TTC549 (cell line): Measurements from ENCODE around the gene REM1.
"Not testable (repeated sequence)": the region's sequence is repeated elsewhere in the genome, so short reads cannot be mapped to it uniquely, and the experiment has no call there.

Experiments used
- FAIRE-seq: peaks from 2 replicates; lab custom pipeline; 2012; peaks lifted over from hg19 to GRCh38; lab: Jason Lieb, UNC

Gene REM1, protein sequence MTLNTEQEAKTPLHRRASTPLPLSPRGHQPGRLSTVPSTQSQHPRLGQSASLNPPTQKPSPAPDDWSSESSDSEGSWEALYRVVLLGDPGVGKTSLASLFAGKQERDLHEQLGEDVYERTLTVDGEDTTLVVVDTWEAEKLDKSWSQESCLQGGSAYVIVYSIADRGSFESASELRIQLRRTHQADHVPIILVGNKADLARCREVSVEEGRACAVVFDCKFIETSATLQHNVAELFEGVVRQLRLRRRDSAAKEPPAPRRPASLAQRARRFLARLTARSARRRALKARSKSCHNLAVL

DNA sequence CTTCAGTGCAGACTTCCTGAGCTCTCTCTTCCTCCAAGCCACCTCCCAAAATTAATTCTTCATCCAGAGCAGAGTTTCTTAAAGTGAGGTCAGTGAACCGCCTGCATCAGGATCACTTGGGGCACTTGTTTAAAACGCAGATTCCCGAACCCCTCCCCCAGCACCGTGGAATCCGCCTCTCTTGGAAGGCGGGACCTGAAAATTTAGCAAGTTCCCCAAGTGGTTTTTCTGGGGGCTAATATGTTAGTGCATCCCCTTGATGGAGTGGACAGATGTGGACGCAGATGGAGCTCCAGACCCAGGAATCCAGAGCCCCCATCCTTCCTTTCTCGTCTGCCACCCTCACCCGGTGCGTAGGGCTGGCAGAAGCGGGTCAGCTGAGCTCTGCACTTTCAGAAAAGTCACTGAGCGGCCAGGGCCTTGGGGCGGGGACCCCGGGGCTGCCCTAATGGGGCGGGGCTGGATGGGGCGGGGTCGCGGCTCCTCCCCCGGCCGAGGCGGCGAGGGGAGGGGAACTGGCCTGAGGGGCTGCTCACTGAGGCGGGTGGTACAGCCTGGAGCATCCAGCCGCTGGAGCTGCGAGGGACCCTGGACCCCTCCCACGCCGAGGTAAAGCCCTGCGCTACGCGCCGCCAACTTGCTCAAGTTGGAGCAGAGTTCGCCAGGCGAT lies at the start of gene REM1, which contains the start of gene DEFB124:
Gene REM1, plus strand, starts transcription at position 531 of the 670 bp plus-strand sequence. CDS start 1,158 bp downstream, outside the sequence.
Gene DEFB124, minus strand, starts transcription at position 370 of the 670 bp plus-strand sequence. CDS start 2,114 bp downstream, outside the sequence.
- no peak for FAIRE-seq

DNA sequence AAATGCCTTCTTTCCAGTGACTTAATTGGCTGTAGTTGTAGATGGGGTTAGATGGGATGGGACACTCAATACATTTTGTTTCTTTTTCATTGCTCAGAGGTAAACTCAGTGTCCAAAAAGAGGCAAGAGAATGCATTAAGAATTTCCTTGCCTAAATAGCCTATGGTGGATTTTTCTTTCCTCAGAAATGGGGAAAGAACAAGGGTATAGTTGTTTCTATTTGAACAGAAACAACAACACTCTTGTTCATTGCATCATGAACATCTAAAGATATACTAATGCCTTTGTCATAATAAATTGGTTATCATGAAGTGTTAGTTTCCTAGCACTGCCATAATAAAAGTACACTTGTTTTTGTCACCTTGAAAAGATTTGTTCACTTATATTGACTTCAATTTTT lies 49.3 kb upstream of the REM1 start:
- FAIRE-seq, result no peak

DNA sequence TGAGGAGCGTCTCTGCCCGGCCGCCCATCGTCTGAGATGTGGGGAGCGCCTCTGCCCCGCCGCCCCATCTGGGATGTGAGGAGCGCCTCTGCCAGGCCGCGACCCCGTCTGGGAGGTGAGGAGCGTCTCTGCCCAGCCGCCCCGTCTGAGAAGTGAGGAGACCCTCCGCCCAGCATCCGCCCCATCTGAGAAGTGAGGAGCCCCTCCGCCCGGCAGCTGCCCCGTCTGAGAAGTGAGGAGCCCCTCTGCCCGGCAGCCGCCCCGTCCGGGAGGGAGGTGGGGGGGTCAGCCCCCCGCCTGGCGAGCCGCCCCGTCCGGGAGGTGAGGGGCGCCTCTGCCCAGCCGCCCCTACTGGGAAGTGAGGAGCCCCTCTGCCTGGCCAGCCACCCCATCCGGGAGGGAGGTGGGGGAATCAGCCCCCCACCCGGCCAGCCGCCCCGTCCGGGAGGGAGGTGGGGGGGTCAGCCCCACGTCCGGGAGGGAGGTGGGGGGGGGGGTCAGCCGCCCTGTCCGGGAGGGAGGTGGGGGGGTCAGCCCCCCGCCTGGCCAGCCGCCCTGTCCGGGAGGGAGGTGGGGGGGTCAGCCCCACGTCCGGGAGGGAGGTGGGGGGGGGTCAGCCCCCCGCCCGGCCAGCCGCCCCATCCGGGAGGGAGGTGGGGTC lies 48.1 kb upstream of the REM1 start:
- FAIRE-seq, result not testable (repeated sequence)

DNA sequence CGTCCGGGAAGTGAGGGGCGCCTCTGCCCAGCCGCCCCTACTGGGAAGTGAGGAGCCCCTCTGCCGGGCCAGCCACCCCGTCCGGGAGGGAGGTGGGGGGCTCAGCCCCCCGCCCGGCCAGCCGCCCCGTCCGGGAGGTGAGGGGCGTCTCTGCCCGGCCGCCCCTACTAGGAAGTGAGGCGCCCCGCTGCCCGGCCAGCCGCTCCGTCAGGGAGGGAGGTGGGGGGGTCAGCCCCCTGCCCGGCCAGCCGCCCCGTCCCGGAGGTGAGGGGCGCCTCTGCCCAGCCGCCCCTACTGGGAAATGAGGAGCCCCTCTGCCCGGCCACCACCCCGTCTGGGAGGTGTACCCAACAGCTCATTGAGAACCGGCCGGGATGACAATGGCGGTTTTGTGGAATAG lies 47.5 kb upstream of the REM1 start:
- FAIRE-seq, result not testable (repeated sequence)

DNA sequence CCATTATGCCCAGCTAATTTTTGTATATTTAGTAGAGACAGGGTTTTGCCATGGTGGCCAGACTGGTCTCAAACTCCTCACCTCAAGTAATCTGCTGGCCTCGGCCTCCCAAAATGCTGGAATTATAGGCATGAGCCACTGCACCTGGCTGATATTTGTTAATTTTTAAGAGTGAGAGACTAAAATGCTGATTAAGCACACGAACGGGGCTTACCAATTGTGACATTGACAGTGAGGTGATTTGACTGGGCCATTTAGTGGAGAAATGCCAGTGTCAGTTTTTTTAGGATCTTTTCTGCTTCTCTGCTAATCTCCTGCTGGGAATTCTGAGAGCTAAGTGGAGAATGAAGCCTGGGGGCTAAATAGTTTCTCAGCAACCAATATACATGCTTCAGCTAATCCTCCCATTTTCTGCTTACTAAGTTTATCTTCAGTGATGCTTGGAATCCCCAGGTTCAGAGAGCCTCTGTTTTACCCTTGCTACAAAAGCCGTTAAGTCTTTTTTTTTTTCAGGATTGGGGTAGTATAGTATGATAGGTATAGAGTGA lies 44.4 kb upstream of the REM1 start:
- FAIRE-seq, result no peak

DNA sequence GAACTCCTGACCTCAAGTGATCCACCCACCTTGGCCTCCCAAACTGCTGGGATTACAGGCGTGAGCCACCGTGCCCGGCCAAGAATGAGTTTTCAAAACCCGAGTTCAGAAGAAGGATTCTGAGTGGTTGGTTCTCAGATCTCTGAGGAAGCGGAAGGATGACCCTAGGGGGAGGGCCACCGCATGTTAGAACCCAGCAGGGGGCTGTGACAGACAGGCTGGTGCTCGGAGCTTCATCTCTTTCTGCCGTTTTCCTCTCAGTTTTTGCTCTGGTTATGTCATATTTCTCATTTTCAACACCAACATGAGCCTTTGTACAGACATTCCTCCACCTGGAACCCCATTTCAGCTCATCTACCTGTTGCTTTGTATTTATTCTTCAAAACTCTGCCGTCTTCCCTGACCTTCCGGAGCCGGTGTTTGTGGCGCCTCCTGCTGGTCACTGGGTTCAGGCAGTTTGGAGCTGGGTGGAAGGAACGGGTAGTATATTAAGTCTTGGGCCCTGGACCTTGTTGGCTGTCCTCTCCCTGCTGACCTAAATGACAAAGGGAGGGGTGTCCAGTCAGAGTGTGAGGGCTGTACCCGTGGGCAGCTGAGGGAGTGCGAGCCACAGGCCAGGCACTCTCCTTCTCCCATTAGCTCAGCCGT lies 35.0 kb upstream of the REM1 start, which contains the start of gene DEFB123:
Gene DEFB123, plus strand, starts transcription at position 621 of the 648 bp plus-strand sequence. CDS start 67 bp downstream, outside the sequence.
- FAIRE-seq, result no peak

DNA sequence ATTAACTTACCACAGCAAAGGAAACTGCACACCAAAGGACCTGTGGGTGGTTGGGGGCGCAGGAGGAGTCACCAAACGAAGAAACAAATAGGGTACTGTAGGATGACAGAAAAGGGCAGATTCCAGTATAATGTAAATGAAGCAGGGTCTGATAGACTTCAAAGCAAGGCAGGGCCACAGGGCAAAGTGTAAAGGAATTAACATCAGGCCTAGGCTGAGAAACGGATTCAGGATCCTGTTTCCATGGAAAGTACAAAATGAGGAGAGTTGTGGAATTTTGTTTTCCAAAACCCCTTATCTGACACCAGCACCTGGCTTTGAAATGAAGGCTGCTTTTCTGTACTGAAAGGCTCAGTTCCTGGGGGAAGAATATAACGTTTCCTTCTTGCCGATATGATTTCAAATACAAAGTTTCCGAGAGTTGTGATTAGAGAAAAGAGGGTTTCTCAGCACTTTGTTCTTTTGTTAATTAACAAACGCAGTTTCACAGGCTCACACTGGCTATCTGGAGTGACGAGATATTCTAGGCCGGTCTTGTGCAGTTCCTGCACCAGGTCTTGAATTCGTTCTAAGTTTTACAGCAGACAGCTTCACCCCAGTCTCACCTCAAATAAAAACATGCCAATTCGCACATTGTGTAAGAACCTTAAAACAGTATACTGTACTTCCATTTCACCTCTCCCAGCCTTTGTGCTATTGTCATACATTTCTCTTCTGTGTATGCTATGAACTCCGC lies 28.8 kb upstream of the REM1 start:
- no peak for FAIRE-seq

DNA sequence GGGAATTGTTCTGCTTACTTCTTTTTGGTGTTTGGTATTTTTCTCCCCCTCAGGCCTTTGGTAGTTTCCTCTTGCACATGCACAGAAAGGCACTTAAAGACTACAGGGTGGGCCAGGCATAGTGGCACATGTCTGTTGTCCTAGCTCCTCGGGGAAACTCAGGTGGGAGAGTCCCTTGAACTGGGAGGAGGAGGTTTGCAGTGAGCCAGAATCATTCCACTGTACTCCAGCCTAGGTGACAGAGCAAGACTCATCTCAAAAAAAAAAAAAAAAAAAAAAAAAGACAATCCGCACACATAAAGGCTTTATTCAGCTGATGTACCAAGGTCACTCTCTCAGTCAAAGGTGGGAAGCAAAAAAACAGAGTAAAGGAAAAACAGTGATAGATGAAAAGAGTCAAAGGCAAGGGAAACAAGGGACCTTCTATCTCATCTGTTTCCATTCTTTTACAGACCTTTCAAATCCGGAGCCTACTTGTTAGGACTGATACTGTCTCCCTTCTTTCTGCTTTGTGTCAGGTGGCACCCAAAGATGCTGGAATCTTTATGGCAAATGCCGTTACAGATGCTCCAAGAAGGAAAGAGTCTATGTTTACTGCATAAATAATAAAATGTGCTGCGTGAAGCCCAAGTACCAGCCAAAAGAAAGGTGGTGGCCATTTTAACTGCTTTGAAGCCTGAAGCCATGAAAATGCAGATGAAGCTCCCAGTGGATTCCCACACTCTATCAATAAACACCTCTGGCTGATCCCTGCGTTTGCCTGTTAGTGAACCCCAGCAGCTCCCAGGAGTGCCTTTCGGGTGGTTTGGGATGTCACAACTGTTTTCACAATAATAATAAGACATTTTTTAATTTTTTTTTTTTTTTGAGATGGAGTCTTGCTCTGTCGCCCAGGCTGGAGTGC lies 25.3 kb upstream of the REM1 start:
- no peak for FAIRE-seq

DNA sequence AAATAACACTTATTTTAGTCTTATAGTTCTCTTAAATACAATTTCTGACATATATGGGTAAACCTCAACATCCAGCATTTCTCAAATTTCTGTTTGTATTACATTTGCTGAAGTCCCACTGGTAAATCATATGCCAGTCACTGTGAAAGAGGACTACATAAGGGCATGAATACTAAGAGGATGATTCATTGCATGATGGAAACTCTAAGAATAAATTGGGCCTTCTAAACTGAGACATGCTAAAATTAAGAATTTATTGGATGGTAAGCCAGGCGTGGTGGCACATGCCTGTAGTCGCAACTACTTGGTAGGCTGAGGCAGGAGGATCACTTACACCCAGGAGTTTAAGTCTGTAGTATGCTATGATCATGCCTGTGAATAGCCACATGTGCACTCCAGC lies 22.5 kb upstream of the REM1 start:
- no peak for FAIRE-seq

DNA sequence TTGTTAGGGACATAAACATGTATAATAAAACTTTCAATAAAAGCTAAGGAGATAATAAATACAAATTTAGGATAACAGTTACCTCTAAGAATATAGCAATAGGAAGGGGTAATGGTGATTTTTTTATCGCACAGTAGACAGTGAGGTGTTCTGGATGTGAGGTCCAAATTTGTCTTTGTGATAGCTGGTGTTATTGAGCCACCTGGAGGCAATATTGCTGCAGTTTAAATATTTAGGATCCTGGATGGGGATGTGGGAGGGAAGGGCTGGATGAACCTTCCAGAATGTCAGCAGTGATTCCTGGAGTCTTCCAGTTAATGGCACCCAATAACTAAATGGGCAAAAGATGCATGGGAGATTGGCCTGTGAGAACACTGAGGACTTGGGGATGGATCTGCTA lies 20.7 kb upstream of the REM1 start:
- no peak for FAIRE-seq

DNA sequence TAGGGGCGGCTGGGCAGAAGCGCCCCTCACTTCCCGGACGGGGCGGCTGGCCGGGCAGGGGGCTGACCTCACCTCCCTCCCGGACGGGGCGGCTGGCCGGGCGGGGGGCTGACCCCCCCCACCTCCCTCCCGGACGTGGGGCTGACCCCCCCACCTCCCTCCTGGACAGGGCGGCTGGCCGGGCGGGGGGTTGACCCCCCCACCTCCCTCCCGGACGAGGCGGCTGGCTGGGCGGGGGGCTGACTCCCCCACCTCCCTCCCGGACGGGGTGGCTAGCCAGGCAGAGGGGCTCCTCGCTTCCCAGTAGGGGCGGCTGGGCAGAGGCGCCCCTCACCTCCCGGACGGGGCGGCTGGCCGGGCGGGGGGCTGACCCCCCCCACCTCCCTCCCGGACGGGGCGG lies 4.1 kb upstream of the REM1 start:
- FAIRE-seq, result not testable (repeated sequence)

DNA sequence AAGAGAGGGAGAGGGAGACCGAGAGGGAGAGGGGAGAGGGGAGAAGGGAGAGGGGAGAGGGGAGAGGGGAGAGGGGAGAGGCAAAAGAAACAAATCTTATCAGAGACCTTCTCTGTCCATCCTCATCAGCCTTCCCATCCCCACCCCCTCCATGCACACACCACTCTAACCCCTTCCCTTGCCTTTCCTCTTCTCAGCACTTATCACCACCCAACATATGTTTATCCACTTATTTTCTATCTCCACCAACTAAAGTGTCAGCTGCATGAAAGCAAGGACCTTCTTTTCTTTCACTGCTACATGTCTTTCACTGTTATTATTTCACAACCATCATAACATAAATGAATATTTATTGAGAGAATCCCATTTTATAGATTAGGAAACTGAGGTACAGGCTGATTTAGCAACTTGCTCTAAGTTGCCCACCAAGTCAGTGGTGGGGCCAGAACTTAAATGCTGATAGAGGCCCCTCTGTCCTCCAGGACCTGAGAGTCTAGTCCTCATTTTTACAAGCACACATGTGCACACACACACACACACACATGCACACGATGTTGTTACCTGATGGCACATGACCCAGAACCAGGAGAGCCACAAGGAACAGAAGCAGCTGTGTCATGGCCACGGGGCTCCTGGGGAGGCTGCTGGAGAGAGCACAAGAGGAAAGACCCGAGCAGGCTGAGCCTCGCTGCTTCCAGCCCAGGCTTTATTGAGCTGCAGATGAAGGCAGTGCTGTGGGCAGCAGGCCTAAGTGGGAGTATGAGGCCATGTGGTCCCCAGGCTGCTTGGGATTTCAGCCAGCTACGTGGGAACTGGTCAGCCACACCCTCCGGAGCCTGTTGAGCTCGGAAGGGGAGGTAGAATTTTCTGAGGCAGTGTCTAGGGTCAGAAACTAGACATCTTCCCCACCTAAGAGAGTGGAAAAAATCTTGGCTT lies 2.4 kb upstream of the REM1 start:
- FAIRE-seq, result no peak

DNA sequence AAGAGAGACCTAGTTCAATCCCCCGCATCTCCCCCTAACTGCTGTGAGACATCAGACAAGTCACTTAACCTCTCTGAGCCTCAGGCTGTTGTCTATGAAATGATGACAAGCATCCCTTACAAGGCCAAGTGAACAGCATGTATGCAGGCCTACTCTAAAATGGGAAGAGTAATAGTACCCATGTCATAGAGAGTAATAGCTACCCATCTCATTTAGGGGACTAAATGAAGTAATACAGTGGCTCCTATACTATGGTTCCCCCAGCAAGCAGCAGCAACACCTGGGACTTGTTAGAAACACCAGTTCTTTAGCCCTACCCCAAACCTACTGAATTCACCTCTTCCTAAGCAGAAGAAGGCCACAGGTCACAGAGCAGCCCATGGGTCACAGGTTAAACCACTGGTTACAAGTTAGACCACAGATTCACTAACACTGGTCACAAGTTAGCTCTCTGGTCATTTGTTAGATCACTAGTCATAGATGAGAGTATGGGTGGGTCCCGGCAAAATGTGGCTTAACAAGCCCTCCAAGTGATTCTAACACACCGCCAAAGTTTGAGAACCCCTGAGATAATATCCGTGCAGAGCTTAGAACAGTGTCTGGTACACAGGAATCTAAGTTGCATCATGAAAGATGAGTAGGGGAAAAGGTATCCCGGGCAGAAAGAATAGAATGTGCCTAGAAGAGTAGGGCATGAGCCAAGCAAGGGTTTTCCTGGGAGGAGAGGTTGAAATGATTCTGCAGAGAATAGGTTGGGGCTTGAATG lies 1.6 kb upstream of the REM1 start:
- no peak for FAIRE-seq

DNA sequence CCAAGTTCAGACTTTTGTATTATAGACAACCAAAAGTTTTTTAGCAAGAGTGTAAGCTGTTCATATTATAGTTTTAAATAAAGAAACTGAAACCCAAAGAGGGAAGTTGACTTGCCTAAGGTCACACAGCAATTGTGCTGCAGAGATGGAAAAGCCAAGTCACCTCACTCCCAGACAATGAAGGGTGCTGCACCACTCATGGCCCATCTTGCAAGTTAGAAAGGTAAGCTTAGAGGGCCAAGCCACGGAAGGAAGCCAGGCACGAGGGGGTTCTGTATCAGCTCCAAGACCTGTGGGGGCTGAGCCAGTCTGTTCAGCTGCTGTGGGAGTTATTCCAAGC lies 1.0 kb upstream of the REM1 start:
- FAIRE-seq, result no peak

DNA sequence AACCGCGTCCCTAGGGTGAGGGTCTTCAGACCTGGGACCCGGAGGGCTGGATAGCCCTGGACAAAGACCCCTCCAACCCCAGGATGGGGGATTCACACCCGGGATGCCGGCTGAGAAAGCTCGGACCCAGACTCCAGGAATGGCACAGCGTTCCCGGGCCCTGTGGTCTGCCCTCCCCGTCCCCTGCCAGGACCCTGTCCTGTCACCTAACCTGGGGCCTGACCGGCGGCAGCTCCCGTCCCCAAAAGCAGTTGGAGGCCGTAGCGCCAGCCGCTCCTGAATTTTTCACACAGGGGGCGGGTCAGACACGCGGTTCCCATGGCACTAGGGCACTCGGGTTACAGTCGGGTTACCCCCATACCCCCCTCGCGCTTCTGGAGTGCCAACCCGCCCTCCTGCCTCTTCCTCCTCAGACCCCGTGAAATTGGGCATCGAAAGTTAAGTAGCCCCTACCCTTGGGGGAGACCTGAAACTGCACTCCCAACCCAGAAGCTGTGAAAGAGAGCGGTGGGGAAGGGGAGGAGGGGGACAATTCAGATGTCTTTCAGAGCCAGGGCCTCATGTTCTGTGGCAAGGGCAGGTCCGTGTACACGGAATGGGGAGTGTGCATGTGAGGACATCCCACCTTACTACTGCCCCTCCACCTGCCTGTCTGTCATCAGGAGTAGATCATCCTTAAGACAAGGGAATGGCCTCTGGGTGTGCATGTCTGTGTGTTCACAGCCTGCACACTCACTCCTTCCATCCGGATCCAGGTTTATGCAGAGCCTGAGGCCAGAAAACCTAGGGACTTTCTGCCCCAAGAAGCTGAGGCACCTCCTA lies 595 bp downstream of the REM1 start:
- FAIRE-seq, result no peak

DNA sequence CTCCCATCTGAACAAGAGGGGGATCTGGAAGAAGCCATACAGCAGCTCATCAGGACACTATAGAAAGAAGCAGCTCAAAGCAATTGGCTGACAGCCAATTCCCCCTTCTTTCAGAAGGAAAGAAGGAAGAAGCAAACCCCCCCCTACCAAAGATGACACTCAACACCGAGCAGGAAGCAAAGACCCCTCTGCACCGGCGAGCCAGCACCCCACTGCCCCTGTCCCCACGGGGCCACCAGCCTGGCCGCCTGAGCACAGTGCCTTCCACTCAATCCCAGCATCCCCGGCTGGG lies 1.2 kb downstream of the REM1 start:
- FAIRE-seq, result no peak

DNA sequence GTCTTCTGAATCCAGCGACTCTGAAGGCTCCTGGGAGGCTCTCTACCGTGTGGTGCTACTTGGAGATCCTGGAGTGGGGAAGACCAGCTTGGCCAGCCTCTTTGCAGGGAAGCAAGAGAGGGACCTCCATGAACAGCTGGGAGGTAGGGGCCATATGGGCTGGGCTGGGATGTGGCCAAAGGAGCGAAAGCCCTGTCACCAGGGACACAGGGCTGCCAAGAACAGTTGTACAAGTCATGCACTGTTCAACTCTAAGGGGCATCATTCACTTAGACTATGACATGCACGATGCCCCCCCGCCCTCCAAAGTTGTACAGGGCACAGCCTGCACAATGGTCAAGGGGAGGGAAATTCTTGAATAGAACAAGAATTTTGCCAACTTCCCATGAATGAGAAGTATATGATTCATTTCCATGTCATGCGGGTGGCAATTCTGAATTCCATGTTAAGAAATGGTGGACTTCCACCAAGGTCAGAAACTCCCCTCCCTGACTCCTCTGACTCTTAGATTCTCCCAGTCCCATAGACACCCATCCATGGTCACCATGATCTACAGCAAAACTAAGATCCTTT lies 1.6 kb downstream of the REM1 start:
- FAIRE-seq, result no peak

DNA sequence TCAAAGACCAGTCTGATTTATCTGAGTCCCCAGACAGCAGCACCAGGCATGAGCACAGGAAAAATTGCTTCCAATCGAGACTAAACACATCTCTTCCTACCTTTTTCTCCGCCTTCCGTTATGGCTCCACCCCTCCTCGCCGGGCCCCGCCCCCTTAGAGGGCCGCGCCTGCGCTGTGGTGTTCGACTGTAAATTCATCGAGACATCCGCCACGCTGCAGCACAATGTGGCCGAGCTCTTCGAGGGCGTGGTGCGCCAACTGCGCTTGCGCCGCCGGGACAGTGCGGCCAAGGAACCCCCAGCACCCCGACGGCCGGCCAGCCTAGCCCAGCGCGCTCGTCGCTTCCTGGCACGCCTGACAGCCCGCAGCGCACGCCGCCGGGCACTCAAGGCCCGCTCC lies 8.9 kb downstream of the REM1 start:
- no peak for FAIRE-seq
